ENCODE data around the gene TSHZ2. TPM values are rescaled to one million over a fixed set of nuclear protein-coding genes. Genes with fewer than 3 reads are reported as not detected.
"Not testable (repeated sequence)": the region's sequence is repeated elsewhere in the genome, so short reads cannot be mapped to it uniquely, and the experiment has no call there.

The TSHZ2 gene
- total RNA-seq, 1 donor from 2014 or later: 2.0 TPM

DNA sequence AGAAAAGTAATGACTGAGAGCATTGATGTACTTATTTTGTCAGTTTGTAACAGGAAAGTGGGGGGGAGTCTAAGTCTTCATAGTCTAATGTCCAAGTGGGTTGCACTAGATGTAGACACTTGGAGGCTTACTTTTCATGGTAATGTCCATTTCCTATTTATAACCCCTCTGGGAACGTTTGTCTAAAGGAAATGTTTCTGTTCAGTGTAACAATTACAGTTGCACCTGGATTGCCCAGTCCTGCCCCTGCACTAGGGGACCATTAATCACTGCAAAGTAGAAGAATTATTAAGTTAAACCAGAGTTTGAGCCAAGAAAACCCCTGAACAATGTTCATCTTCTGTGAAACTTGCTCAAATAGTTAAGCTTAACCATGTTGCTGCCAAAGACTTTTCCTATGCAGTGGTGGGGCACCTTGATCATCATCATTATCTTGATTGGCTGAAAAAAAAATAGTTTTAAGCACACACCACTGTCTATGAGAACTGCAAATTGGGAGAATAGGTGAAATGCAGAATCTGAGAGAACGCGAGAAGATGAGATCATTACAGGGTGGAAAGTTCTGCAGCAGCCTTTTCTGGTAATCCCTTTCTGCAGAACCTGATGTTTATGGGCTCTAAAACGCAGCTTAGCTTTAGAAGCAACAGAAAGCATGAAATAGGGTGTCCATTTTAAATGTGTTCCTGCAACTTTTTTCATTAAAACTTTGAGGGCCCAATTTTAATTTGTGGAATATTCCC is 515.5 kb downstream of the TSHZ2 start:
- no peak for DNase-seq (ENCODE audit: extremely low read depth, low read depth, low spot score)

DNA sequence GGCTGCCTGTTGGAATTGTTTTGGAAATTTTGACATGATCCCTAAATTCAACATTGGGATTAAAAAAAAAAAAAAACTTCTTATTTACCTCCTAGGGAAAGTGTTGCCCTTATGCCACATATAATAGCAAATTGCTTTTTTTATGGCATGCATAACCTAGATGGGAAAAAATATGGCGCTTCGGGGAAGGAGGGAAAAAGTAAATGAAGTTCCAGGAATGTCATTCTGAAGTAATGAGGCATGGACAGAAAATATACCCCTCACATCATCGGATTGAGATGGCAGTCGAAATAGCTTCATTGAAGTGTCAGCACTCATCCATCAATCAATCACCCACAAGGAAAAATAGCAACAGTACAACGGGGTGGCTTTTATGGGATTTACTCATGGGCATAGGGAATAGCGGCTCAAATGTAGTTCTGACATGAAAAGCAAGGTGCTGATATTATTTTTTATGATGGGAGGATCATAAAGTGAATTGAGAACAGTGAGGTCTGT is 516.7 kb downstream of the TSHZ2 start:
- DNase-seq (ENCODE audit: extremely low read depth, low read depth, low spot score): no peak

DNA sequence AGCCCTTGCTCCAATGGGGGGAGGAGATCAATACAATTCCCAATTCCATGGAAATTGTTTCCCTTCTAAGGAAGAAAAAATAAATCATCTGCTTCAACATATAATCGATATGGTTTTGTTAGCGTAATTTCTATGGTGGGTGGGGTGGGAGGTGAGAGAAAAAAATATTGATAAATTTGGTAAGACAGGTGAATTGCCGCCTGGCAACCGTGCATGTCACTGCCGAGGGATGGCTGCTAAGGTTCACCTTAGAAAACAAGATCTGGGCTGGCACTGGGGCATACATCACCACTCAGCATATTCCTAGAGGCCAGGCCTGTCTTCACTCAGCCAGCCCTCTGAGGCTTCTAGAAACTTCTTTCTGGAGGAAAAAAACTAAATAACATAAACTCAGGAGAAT is 517.4 kb downstream of the TSHZ2 start:
- DNase-seq (ENCODE audit: extremely low read depth, low read depth, low spot score): no peak

DNA sequence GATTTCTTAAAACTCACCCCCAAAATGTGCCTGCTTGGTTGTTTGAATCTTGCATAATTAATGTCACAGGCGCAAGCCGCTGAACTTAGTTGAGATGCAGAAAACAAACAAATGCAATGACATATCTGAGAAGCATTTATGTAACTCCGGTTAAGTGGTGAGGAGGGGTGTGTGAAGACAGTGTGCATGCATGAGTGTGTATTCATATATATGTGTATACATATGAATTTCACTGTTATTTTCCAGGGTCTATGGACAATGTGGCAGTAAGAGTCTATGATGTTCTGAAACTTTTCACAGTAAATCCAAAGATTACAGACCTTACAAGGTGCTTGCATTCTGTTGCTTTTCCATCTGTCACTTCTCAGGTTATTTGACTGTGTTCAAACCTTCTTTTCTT is 518.5 kb downstream of the TSHZ2 start:
- no peak for DNase-seq (ENCODE audit: extremely low read depth, low read depth, low spot score)

DNA sequence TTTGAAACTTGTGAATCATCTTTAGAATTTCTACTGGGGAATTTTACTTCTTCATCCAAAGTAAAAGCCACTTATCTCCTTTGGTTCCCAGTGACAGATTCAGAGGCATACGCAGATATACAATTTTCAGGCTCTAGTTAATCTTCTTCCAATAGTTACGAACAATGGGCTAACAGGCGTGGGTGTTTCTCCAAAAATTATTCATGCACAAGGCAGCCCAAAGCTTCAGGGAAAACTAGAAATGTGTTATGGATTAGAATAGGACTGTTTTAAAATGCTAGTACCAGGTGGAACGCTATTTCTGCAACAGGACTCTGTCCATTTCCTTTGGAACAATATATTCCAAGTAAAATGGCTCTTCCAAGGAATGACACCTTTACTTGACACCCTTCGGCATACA is 519.3 kb downstream of the TSHZ2 start:
- DNase-seq (ENCODE audit: extremely low read depth, low read depth, low spot score): no peak

DNA sequence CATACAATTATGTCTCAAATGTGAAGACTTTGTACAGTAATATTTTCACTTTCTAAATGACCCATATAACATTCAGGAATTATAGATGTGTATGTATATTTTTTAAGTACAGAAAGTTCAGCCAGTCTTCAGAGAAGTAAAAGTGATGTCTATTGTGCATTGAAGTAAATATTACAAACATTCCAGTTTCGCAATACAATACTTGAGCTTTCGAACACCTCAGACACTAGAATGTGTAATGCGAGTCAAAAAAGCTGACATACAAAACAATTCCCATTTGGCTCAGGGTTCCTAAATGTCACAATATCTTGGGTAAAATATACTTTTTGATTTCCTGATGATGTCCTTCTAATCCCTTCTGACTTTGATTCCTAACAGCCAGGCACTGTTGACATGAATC is 520.1 kb downstream of the TSHZ2 start:
- DNase-seq (ENCODE audit: extremely low read depth, low read depth, low spot score): no peak

DNA sequence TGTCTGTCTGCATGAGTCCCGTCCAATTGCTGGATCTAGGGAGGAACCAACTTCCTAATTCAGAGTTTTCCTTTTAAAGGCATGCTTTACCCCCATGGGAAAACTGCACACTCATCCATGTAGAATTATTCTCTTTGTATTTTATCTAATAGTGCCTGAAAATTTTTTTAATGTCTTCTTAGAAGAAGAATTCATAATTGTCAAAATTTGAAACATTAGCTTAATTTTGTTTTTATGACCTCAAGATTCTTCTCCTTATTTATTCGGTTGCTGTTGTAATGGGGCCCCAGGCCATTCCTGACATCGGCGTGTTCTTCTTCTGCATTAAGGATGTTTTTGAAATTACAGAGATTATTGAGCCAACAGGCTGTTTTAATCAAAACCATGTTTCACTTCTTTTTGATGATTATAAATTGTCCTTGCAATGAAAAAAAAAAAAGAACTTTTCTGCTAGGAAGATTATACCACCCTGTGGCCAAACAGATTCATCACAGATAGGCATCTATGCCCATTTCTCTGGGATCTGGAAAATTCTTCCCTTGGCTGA is 521.2 kb downstream of the TSHZ2 start:
- no peak for DNase-seq (ENCODE audit: extremely low read depth, low read depth, low spot score)

DNA sequence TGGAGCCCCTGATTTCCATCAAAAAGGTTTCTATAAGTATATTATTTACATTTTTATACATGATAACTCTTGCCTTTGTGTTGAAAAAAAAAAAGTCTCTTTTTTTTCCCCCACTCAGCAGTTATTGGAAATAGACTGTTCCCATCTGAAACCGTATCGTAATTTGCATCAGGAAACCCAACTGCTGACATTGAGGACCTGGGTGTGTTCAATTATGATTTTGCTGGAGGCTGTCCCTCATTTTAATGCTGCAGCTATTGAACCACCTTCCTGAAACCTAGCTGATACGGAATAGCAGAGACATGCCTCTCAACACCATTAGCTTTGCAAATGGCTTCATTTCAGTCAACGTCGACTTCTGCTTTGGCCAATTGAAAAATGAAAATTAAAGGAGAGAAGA is 522.6 kb downstream of the TSHZ2 start:
- DNase-seq (ENCODE audit: extremely low read depth, low read depth, low spot score): no peak

DNA sequence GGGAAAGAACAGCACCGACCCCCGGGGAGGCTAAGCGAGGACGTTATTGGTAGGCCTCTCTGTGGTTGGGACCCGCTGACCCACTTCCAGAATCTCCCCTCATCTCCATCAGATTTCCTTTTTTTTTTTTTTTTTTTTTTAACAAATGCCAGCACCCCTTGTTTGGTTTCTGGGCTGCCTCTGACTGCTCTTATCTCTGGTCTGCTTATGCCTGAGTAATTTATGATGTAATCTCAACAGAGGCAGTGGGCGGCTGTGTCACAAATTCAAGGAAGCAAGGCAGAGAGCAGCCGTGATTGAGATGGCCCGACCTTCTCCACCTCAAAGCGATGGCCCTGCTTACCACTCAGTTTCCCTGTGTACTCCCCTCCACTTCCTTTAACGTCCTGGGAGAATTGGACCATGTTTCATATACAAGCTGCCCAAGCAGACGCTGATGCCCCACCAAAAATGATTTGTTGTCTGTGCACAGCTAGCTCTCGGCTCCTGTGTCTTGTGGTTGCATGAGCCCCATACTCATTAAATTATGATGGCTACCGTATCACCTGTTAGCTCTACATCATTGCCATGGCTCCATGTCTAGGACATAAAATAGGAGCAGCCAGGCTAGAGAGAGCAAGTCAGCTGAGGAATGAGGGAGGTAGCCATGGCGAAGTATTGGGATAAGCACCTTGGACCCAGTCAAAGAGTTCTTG is 523.4 kb downstream of the TSHZ2 start:
- DNase-seq (ENCODE audit: extremely low read depth, low read depth, low spot score): no peak

DNA sequence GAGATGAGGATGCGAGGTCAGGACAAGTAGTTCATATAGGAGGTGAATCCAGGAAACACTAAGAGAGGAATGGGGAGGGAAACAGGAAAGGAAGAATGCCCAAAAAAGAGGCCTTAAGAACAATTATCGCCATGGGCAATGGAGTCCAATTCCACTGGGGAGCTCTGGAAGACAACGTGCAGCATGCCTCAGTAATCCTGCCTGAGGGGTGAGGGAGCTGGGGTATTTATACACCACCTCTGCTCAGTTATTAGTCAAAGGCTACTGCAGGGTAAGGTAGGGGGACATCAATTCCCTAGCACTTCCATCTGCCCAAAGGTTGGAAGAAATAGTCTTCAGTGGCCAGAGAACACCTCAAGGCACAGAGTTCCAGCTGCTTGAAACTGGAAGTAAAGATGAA is 525.1 kb downstream of the TSHZ2 start:
- no peak for DNase-seq (ENCODE audit: extremely low read depth, low read depth, low spot score)

DNA sequence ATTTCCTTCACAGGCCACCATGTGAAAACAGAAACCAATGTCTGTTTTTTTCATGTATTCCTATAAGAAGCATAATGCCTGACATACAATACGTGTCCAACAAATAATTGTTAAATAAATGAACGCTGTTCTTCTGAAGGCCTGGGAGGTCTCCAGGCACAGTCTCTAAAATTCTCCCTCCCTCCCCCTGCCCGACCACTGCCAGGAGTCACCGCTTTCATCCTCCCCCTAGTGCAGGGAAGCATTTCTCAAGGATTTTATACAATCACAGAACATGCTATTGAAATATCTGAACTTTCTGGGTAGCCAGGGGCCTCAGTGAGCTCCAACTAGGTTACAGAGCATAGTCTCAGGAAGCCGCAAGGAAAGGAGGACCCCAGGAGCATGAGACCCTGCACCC is 526.2 kb downstream of the TSHZ2 start:
- DNase-seq (ENCODE audit: extremely low read depth, low read depth, low spot score): no peak

DNA sequence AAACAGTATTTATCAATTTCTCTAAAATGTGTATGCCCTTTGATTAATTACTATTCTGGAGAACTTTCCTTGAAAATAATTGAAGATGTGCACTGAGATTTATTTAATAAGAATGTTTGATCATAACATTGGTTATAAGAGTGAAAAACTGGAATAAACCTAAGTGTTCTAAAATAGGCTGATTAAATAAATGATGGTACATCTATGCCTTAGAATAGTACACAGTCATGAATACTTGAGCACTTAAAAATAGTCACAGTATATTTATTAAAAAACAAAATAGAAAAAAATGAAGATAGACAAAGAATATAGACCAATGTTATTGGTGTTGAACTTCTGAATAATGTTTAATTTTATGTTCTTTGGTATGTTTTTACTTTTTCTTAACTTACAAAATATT is 528.5 kb downstream of the TSHZ2 start:
- no peak for DNase-seq (ENCODE audit: extremely low read depth, low read depth, low spot score)

DNA sequence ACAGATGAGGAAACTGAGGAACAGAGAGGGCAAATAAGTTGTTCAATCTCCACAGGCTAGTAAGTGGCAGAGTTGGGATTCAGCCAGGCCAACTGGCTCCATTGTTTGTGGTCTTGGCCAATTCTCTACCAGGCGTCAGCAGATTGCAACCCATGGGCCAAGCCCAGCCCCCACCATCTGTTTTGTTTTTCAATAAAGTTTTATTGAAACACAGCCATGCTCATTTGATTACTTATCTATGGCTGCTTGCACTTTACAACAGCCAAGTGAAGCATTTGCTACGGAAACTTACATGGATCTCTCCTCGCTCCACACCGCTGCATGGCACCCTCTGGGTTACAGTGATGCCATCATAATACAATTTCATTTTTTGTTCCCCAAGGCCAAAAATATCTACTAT is 530.7 kb downstream of the TSHZ2 start:
- no peak for DNase-seq (ENCODE audit: extremely low read depth, low read depth, low spot score)

DNA sequence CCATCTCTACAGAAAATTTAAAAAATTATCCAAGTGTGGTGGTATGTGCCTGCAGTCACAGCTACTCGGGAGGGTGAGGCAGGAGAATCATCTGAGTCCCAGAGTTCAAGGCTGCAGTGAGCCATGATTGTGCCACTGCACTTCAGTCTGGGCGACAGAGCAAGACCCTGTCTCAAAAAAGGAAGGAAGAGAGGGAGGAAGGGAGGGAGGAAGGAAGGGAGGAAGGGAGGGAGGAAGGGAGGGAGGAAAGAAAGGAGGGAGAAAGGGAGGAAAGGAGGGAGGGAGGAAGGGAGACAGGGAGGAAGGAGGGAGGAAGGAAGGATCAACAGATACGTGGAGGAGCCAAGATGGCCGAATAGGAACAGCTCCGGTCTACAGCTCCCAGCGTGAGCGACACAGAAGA is 531.4 kb downstream of the TSHZ2 start:
- no peak for DNase-seq (ENCODE audit: extremely low read depth, low read depth, low spot score)

DNA sequence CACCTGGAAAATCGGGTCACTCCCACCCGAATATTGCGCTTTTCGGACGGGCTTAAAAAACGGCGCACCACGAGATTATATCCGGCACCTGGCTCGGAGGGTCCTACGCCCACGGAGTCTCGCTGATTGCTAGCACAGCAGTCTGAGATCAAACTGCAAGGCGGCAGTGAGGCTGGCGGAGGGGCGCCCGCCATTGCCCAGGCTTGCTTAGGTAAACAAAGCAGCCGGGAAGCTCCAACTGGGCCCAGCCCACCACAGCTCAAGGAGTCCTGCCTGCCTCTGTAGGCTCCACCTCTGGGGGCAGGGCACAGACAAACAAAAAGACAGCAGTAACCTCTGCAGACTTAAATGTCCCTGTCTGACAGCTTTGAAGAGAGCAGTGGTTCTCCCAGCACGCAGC is 531.9 kb downstream of the TSHZ2 start:
- not testable (repeated sequence) for DNase-seq (ENCODE audit: extremely low read depth, low read depth, low spot score)

DNA sequence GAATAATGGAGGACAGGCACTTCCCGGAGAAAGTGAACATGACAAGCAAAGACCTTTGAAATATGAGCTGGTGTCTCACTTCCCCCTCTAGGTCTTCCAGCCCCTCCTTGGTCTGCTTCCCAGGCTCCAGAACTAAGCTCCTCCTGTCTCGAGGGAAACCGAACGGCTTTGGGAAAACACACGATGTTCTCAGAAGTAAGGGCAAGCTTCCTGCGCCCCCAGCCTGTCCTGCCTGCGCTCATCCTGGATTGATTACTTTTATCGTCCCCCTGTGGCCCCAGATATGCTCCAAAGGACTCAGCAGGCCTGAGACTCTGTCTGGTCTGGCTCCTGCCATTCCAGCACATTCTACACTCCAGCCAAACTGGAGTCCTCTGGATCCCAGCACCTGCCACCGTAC is 538.1 kb downstream of the TSHZ2 start:
- no peak for DNase-seq (ENCODE audit: extremely low read depth, low read depth, low spot score)

DNA sequence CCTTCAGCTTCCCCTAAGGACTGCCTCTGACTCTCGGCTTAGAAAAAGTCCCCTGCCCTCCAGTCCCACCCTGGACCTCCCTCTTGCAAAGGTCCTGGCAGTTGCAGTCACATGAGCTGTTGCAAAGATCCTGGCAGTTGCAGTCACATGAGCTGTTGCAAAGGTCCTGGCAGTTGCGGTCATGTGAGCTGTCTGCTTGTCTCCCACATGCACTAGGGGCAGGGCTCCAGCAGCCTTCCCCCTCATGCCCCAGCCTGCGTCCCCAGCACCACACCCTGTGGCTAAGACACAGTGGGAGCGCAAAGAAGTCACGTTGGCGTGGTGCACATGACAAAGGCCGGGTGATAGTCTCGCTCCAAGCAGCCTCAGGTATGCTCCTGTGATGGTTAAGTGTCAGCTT is 538.5 kb downstream of the TSHZ2 start:
- DNase-seq (ENCODE audit: extremely low read depth, low read depth, low spot score): no peak

DNA sequence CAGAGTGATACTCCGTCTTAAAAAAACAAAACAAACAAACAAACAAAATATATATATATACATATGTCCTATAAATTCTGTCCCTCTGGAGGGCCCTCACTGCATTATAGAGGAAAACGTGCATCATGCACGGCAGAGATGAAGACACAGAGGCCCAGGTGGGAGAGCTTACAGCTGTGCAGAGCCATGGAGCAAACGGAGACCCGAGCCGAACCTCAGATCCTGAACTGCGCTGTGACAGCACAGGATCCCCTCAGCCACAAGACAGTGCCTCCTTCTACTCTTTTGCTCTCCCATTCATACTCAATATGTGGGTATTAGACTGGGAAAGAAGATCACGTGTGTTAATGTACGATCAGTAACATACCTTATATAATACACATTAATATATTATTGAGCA is 539.9 kb downstream of the TSHZ2 start:
- DNase-seq (ENCODE audit: extremely low read depth, low read depth, low spot score): no peak

DNA sequence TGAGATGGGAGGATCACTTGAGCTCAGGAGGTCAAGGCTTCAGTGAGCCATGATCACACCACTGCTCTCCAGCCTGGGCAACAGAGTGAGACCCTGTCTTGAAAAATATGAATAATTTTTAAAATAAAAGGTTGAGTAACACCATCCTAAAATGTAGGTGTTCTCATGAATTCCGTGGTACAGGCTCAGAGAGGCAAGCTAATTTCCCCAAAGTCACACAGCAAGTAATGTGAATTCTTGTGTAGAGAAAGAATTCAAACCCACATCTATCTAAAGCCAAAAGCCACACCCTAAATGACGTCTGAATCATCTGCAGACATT is 541.0 kb downstream of the TSHZ2 start:
- DNase-seq (ENCODE audit: extremely low read depth, low read depth, low spot score): no peak

DNA sequence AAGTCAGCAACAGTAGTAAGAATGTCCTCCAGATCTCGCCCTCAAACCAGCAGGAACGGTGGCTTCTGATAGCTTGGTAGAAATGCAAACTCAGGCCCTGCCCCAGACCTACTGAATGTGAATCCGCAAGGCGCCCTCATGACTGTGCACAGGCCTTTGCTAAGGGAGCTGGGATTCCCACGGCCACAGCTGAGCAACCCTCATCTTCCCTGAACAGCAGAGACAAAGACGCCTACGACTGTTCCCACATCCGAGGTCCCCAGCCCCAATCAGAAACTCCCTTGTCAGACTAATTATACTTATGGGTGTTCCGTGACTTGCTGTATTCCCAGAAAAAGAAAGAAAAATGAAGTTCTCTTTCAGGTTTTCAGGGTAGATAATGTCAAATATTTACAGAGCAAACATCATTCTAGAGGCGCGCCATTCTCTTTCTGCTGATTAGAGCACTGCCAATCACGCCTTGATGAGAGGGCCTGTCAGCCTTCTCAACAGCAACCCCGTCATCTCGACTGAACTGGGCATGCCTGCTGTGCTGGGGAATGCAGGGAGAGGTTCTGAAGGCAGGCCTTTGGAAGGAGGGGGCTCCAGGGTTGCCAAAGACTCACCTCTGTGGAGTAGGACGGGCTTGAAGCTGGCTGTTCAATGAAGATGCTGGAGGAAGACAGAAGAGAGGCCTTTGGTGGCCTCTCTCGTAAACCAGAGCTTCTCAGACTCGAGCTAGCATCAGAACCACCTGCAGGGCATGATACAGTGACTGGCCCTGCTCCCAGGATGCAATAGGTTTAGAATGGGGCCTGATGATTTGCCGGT is 541.5 kb downstream of the TSHZ2 start:
- no peak for DNase-seq (ENCODE audit: extremely low read depth, low read depth, low spot score)

DNA sequence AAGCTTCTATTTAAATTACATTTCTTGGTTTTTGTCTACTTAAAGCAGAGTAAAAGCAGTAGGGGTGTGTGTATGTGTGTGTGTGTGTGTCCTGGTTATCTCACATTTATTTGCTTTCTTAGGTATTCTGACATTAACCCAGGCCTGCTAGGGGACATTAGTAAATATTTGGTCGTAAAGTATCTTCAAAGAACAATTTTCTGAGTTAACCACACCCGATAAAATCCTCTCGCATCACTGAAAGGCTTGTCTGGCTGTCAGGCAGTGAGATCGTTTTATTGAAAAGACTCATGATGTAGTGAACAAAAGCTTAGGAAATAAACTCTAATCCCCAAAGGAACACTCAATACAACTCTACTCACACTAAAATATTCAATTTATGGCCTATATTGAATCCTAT is 543.6 kb downstream of the TSHZ2 start:
- DNase-seq (ENCODE audit: extremely low read depth, low read depth, low spot score): no peak
